Chondrocyte (in vitro differentiated cells): Measurements from ENCODE around the gene RAB3IP. TPM values are rescaled to one million over a fixed set of nuclear protein-coding genes. Genes with fewer than 3 reads are reported as not detected.
"Not testable (repeated sequence)": the region's sequence is repeated elsewhere in the genome, so short reads cannot be mapped to it uniquely, and the experiment has no call there.

Experiments
- DNase-seq: peaks from one replicate; pipeline ENCODE4 v3.0.0; 2021; ENCODE audit warnings: mixed read lengths, low spot score
- H3K27ac Mint-ChIP-seq: one replicate; pipeline ENCODE4 v1.8.0; 2021; ENCODE audit warnings: mild to moderate bottlenecking, moderate library complexity, mixed read lengths; ENCODE audit not compliant: unreplicated experiment
- H3K27me3 Mint-ChIP-seq: 2 replicates; pipeline ENCODE4 v1.8.0; 2021; ENCODE audit warnings: low read depth, mixed read lengths
- H3K36me3 Mint-ChIP-seq: 2 replicates; pipeline ENCODE4 v1.8.0; 2021; ENCODE audit warnings: low read depth, mixed read lengths
- H3K4me1 Mint-ChIP-seq: 2 replicates; pipeline ENCODE4 v1.8.0; 2021; ENCODE audit warnings: low read depth, mild to moderate bottlenecking, mixed read lengths
- H3K4me3 Mint-ChIP-seq: one replicate; pipeline ENCODE4 v1.8.0; 2021; ENCODE audit warnings: mild to moderate bottlenecking, moderate library complexity, mixed read lengths; ENCODE audit not compliant: unreplicated experiment
- H3K9me3 Mint-ChIP-seq: 2 replicates; pipeline ENCODE4 v1.8.0; 2021; ENCODE audit warnings: low read depth, mixed read lengths
- CTCF ChIP-seq: fragments of 200-600 bp; sonication (generic); IDR thresholded peaks from 2 replicates; pipeline ENCODE4 v1.5.0; 2021; ENCODE audit warnings: antibody characterized with exemption, mild to moderate bottlenecking, moderate library complexity
- total RNA-seq: library from RNA; stranded (reverse); gene quantifications from 3 replicates; pipeline ENCODE4 v1.2.1, GENCODE V29; 2021

Gene RAB3IP
- total RNA-seq, 1 donor from 2014 or later = 13.9 TPM

GRCh38 chr12:69755302-69755701 is 16.6 kb downstream of the RAB3IP start:
- H3K4me1 Mint-ChIP-seq = no peaks in the 10 kb centered on the region
- no peak overlapping the region for H3K27ac Mint-ChIP-seq
- TF ChIP-seq CTCF = no peak
- H3K36me3 Mint-ChIP-seq = peaks cover 18% of the 10 kb centered on the region
- peaks cover 9% of the 10 kb centered on the region for H3K9me3 Mint-ChIP-seq
- DNase-seq = no peak
- H3K27me3 Mint-ChIP-seq = no peaks in the 10 kb centered on the region
- H3K4me3 Mint-ChIP-seq = no peak overlapping the region

DNA sequence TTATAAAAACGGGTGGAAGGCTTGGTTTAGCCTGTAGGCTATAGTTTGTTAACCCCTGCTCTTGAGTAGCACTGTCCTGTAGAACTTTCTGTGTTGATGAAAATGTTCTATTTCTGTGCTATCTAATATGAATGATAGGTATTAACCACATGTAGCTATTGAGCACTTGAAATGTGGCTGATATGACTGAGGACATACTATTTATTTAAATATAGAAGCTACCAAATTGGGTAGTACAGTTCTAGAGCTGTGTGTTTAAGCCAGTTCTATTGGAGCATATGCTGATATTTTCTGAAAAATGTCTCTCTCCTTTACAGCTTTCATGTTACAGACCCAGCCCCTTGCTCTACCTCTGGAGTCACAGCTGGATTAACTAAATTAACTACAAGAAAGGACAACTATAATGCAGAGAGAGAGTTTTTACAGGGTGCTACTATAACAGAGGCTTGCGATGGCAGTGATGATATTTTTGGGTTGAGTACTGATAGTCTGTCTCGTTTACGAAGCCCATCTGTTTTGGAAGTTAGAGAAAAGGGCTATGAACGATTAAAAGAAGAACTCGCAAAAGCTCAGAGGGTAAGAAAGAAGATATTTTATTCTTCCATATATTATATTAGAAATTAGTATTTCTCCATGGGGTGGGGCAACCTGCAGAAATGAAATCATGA is 17.6 kb downstream of the RAB3IP start:
- Mint-ChIP-seq H3K27ac (no peak overlapping the region), H3K4me3 (no peak overlapping the region)

DNA sequence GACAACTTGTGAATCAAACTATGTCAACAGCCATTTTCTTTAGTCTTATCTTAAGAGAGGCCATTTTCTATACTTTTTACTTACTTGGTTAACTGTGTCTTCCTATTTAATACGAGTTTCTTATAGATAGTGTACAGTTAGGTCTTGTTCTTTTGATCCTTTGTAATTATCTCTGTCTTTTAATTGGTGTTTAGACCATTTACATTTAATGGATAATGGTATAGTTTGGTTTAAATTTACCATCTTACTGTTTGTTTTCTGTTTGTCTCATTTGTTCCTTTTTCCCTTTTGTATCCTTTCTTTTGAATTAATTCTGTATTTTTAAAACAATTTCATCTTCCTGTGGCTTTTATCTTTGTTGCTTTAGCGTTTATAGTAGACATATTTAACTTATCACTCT is 19.4 kb downstream of the RAB3IP start:
- peaks cover 24% of the 10 kb centered on the region for H3K9me3 Mint-ChIP-seq
- H3K4me1 Mint-ChIP-seq = no peaks in the 10 kb centered on the region
- TF ChIP-seq CTCF = no peak
- no peak for DNase-seq
- H3K27me3 Mint-ChIP-seq = no peaks in the 10 kb centered on the region
- H3K4me3 Mint-ChIP-seq = no peak overlapping the region
- H3K27ac Mint-ChIP-seq = no peak overlapping the region
- H3K36me3 Mint-ChIP-seq = peaks cover 29% of the 10 kb centered on the region

More for the DNA sequence above, 17.6 kb downstream of the RAB3IP start:
- TF ChIP-seq CTCF = no peak
- DNase-seq = no peak
- Mint-ChIP-seq H3K4me1 (no peaks in the 10 kb centered on the region), H3K36me3 (peaks cover 27% of the 10 kb centered on the region), H3K27me3 (no peaks in the 10 kb centered on the region), H3K9me3 (peaks cover 18% of the 10 kb centered on the region)

GRCh38 chr12:69759581-69759980 is 20.9 kb downstream of the RAB3IP start:
- H3K4me3 Mint-ChIP-seq, H3K27me3 Mint-ChIP-seq, DNase-seq, H3K4me1 Mint-ChIP-seq, H3K27ac Mint-ChIP-seq: not testable (repeated sequence)
- Mint-ChIP-seq H3K36me3 (peaks cover 29% of the 10 kb centered on the region), H3K9me3 (peaks cover 30% of the 10 kb centered on the region)

GRCh38 chr12:69765515-69765914 is 26.9 kb downstream of the RAB3IP start:
- no peak overlapping the region for H3K4me3 Mint-ChIP-seq
- no peaks in the 10 kb centered on the region for H3K27me3 Mint-ChIP-seq
- H3K27ac Mint-ChIP-seq = no peak overlapping the region
- H3K4me1 Mint-ChIP-seq = no peaks in the 10 kb centered on the region
- peaks cover 53% of the 10 kb centered on the region for H3K9me3 Mint-ChIP-seq
- no peak for TF ChIP-seq CTCF
- no peak for DNase-seq
- peaks cover 48% of the 10 kb centered on the region for H3K36me3 Mint-ChIP-seq

GRCh38 chr12:69766260-69766659 is 27.6 kb downstream of the RAB3IP start:
- H3K27me3 Mint-ChIP-seq = no peaks in the 10 kb centered on the region
- no peak for TF ChIP-seq CTCF
- DNase-seq = no peak
- H3K9me3 Mint-ChIP-seq = peaks cover 49% of the 10 kb centered on the region
- H3K36me3 Mint-ChIP-seq = peaks cover 43% of the 10 kb centered on the region
- H3K4me3 Mint-ChIP-seq = no peak overlapping the region
- H3K4me1 Mint-ChIP-seq = no peaks in the 10 kb centered on the region
- no peak overlapping the region for H3K27ac Mint-ChIP-seq
